Posterior cingulate gyrus (tissue), 11 donors: ENCODE results near the gene NDUFV2.
A peak's percentile ranks its signal among the peaks of the same experiment; 100 is the strongest.
"Not testable (repeated sequence)": the region's sequence is repeated elsewhere in the genome, so short reads cannot be mapped to it uniquely, and the experiment has no call there.

ENCODE experiments used
- DNase-seq, 10 donors: peaks; one replicate each; pipeline versions ENCODE4 v3.0.0 to v3.0.0-alpha.2; 2020 to 2021; ENCODE audit warnings: mixed read lengths in 3 of 10
- intact Hi-C: fragments of 100-400 bp; cut with DNase I; formaldehyde crosslinking; loops from one replicate; pipeline ENCODE4 v1.15.1; 2023

The NDUFV2 gene

DNA sequence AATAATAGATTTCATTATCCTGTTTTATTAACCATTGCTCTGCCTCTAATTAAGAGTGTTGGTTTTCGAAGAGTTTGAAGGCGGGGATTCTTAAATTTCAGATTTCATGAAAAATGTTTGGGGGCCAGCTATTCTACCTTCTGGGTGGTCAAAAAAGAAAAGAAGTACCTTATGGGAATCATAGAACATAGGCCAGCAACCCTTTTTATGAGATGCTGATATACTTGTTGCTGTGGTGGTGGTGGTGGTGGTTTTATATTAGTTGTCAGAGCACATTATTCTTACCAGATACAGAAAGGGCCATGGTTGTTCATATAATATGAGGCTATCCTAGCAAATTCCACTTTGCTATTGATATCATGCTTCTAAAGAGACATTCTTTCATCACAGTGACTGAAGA, 38.5 kb downstream of the NDUFV2 start:
- intact Hi-C loops, result no loop called here
- no peak for DNase-seq

DNA sequence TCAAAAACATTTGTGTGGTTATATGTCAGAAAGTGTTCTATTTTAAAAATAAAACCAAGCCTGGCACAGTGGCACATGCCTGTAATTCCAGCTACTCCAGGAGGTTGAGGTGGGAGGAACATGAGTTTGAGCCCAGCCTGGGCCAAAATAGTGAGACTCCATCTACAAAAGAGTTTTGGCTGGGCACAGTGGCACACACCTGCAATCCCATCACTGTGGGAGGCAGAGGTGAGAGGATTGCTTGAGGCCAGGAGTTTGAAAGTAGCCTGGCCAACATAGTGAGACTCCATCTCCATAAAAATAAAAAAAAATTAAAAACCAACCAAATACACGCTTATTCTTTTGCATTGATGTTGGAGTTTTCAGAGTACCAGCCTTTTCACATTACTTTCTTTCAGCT, 43.7 kb downstream of the NDUFV2 start:
- DNase-seq, result no peak
- intact Hi-C loops, result no loop called here

DNA sequence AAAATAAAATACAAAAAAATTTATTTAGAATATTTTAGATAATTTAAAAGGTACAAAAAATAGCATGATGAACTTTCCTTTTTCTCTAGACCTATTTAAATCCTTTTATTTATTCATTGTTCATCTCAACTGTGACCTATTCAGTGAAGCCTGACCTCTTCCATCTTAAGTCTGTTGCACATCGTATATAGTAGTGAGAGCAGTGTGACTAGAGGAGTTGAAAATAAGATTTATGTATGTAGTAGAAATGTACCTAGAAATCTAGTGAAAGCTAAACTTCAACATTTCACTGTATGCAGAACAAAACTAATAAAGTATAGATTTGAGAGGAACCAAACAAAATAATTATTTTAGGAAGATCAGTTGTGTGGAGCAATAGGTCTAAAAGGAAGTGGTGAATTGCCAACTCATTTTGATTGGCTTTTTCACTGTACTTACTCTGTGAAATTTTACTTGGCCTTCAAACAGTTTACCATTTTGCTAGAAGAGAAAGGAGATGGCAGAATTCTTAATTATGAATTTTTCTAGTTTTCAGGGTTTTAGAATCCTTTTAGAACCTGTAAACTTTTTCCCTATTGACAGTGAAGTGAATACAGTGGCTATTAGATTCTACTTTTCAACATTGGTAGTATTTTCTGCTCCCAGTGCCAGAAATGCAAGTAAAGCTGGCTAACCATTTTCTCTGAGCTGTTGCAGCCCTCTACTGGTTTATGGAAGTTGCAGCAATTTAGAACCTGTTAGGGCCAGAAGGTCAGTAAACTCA, 45.1 kb downstream of the NDUFV2 start:
- intact Hi-C loops, result loop anchor here (1.0 kb wide), 1 partner anchor 74 kb away; no protein-coding TSS in a partner anchor
- DNase-seq, result peak in 1 of 10 donors; percentile 40

DNA sequence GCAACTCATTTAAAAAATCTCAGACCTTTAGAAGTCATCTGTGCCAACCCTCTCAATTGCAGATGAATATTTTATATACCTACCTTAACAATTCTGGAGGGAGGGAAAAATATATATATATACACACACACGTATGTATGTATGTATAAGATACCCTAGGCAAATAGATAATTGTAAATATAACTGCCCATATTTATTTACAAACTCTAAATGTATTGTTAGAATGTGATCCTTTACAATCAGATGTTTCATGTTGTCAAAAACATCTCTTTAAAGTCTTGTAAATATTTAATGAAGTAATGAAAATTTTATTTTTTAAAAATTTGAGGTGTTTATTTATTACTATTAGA, 45.7 kb downstream of the NDUFV2 start:
- intact Hi-C loops, result loop anchor here (1.0 kb wide), 1 partner anchor 75 kb away; no protein-coding TSS in a partner anchor
- no peak for DNase-seq

DNA sequence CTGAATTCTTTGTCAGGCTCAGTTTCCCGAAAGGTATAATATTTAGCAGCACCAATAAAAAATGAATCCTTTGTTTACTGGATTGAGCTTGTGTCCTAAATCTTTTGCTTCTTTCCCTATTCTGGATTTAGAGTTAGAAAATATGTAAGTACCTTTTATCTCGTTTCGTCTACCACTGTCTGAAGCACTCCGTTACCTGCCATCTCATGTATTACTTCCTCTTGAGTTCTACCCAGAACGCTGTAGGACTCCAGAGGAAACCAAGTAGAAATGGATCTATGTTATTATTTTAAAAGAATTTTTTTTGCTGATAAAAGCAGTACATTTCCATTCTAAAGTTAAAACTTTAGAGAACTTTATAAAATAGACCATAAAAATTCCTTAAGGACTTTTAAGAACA, 47.6 kb downstream of the NDUFV2 start:
- intact Hi-C loops, result no loop called here
- no peak for DNase-seq

DNA sequence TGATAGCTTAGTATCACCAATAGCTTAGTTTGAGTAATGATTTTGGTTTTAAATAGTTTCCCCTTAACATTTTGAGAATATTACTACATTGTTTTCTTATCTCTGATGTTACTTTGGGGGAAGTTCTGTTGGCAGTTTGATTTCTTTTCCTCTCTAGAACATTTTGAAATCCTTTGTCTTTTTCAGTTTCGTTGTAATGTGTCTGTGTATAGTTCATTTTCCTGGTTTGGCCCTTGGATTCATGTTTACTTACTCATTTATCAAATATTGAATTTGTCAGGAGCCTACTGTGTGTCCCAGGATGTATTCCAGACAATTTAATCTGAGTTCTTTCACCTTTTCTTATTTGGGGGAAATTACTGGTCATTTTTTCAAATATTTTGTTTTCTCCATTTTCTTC, 50.8 kb downstream of the NDUFV2 start:
- DNase-seq, result no peak
- intact Hi-C loops, result no loop called here

DNA sequence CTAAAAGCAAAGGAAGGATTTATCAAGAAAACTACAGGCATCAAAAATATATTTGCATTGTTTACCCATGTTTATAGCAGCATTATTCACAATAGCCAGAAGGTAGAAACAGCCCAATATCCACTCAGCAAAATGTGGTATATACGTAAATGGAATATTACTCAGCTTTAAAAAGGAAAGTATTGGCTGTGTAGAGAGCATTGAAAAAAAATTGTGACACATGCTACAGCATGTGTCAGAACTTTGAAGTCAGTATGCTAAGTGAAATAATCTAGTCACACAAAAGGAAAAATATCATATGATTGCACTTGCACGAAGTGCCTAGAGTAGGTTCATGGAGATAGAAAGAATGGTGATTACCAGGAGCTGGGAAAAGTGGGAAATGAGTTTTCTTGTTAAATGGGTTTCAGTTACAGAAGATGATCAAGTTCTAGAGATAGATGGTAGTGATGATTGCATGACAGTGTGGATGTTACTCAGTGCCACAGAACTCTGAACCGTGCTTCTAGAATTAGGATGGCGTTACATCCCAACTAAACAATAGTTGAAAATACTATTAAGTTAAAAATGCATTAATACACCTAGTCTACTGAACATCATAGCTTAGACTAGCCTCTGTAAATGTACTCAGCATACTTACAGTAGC, 54.2 kb downstream of the NDUFV2 start:
- intact Hi-C loops, result no loop called here
- DNase-seq, result no peak

DNA sequence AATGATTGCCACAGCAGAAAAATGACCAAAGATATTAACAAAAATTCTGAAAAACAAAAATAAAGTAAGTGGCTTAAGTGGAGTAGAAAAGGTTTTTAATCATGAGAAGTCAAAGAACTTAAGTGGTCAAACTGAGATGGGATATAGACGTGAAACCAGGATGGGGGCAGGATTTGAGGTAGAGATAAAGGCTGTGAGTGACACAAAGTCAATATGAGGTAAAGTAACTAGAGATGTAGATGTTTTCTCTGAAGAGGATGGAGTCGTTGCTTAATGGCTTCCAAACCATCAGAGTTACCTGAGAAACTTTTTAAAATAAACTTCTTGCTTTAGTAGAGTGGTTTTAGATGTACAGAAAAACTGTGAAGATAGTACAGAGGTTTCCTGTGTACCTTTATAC, 55.3 kb downstream of the NDUFV2 start:
- no peak for DNase-seq
- intact Hi-C loops, result no loop called here

DNA sequence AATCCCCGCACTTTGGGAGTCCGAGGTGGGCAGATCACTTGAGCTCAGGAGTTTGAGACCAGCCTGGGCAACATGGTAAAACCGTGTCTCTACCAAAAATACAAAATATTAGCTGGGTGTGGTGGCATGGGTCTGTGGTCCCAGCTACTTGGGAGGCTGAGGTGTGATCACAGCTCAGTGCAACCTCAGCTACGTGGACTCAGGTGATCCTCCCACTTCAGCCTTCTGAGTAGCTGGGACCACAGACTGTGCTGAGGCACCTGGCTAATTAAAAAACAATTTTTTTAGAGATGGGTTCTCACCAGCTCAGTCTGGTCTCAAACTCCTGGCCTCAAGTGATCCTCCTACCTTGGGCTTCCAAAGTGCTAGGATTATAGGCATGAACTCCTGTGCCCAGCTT, 57.5 kb downstream of the NDUFV2 start:
- intact Hi-C loops, result no loop called here
- no peak for DNase-seq

DNA sequence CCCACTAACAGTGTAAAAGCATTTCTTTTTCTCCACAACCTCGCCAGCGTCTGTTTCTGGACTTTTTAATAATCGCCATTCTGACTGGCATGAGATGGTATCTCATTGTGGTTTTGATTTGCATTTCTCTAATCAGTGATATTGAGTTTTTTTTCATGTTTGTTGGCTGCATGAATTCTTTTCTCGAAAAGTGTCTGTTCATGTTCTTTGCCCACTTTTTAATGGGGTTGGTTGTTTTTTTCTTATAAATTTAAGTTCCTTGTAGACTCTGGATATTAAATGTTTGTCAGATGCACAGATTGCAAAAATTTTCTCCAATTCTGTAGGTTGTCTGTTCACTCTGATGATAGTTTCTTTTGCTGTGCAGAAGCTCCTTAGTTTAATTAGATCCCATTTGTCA, 60.2 kb downstream of the NDUFV2 start:
- intact Hi-C loops, DNase-seq: not testable (repeated sequence)

DNA sequence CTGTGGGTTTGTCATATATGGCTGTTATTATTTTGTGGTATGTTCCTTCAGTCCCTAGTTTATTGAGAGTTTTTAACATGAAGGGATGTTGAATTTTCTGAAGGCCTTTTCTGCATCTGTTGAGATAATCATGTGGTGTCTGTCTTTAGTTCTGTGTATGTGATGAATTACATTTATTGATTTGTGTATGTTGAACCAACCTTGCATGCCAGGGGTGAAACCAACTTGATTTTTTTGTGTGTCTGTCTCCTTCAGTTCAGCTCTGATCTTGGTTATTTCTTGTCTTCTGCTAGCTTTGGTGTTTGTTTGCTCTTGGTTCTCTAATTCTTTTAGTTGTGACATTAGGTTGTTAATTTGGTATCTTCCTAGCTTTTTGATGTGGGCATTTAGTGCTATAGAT, 61.6 kb downstream of the NDUFV2 start:
- DNase-seq, intact Hi-C loops: not testable (repeated sequence)

DNA sequence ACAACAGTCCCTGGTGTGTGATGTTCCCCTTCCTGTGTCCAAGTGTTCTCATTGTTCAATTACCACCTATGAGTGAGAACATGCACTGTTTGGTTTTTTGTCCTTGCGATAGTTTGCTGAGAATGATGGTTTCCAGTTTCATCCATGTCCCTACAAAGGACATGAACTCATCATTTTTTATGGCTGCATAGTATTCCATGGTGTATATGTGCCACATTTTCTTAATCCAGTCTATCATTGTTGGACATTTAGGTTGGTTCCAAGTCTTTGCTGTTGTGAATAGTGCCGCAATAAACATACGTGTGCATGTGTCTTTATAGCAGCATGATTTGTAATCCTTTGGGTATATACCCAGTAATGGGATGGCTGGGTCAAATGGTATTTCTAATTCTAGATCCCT, 63.4 kb downstream of the NDUFV2 start:
- DNase-seq, intact Hi-C loops: not testable (repeated sequence)

DNA sequence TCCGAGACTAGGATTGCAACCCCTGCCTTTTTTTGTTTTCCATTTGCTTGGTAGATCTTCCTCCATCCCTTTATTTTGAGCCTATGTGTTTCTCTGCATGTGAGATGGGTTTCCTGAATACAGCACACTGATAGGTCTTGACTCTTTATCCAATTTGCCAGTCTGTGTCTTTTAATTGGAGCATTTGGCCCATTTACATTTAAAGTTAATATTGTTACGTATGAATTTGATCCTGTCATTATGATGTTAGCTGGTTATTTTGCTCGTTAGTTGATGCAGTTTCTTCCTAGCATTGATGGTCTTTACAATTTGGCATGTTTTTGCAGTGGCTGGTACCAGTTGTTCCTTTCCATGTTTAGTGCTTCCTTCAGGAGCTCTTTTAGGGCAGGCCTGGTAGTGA, 67.0 kb downstream of the NDUFV2 start:
- intact Hi-C loops, result not testable (repeated sequence)

DNA sequence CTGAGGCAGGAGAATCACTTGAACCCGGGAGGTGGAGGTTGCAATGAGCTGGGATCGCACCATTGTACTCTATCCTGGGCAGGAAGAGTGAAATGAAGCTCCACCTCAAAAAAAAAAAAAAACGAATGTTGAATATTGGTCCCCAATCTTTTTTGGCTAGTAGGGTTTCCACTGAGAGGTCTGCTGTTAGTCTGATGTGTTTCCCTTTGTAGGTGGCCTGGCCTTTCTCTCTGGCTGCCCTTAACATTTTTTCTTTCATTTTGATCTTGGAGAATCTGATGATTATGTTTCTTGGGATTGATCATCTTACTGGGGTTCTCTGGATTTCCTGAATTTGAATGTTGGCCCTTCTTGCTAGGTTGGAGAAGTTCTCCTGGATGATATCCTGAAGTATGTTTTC, 69.4 kb downstream of the NDUFV2 start:
- intact Hi-C loops, DNase-seq: not testable (repeated sequence)

More for the DNA sequence above, 67.0 kb downstream of the NDUFV2 start:
- not testable (repeated sequence) for DNase-seq

DNA sequence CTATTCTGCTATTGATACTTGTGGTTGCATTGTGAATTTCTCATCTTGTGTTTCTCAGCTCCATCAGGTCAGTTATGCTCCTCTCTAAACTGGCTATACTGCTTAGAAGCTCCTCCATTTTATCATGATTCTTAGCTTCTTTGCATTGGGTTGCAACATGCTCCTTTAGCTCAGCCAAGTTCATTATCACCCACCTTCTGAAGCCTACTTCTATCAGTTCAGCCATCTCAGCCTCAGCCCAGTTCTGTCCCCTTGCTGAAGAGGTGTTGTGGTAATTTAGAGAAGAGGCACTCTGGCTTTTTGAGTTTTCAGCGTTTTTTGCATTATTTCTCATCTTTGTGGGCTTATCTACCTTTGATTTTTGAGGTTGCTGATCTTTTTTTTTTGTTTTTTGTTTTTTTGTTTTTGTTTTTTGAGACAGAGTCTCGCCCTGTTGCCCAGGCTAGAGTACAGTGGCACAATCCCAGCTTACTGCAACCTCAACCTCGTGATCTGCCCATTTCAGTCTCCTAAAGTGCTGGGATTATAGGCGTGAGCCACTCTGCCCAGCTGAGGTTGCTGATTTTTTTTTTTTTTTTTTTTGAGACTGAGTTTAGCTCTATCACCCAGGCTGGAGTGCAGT, 70.1 kb downstream of the NDUFV2 start:
- no peak for DNase-seq
- intact Hi-C loops, result no loop called here

DNA sequence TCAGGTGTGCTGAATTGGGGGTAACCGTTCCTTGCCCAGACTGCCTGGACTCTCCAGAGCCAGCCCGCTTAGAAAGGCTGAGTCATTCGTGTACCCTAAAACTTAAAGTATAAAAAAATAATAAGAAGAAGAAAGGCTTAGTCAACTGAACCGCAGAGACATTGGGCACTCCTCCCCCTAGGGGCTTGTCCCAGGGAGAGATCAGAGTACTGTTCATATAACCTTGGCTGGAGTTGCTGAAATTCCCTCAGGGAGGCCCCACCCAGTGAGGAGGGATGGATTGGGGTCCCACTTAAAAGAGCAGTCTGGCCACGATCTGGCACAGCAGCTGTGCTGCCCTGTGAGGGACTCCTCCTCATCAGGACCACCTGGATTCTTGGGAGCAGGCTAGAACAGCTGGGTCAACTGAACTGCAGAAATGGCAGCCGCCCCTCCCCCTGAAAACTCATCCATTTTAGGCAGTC, 71.3 kb downstream of the NDUFV2 start:
- DNase-seq, result no peak
- intact Hi-C loops, result no loop called here

DNA sequence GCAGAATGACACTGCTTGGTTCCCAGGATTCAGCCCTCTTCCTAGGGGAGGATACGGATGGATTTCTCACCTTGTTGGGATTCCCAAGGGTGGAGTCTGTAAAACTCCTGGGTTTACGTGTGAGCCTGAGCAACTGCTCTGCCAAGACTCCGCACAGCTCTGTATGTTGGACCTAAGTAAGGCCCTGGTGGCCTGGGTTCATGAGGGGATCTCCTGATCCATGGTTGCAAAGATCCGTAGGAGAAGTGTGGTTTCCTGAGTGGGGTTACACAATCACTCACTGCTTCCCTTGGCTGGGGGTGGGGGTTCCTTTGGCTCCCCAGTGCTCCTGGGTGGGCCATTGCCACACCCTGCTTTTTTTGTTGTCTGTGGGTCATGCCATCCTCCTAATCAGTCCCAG, 71.8 kb downstream of the NDUFV2 start:
- intact Hi-C loops, result no loop called here
- no peak for DNase-seq

DNA sequence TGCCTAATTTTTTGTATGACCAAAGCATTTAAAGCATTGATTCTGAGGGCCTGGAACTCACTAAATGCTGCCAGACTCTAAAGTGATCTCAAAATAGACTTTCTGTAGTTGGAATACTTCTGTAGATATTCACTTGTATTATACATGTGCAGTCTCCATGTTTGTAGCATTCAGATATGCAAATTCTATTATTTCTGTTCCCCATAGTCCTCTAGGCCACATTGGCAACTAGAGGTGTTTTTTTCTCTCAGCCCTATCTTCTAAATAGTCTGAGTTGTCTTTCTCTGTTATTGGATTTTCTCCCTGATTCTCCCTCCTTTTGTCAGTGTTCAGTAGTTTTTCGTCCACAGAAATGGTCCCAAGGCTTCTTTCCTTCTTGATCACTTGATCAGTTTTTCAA, 72.6 kb downstream of the NDUFV2 start:
- intact Hi-C loops, result no loop called here

DNA sequence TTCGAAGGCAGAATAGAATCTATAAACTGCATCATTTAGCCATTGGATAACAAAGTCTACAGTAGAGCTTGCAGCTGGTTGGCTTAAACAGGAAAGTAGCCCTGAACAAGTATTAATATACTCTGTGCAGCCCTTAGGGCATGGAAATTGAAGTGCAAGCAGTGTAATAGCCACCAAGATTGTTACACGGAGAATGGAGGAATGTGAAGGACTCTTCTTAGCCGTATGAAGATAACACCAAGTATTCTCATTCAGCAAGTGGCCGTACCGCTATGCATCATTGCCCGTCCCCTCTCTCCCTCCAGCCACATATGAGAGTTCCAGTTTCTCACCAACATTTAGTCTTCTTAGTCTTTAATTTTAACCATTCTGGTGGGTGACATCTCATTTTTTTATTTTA, 74.5 kb downstream of the NDUFV2 start:
- intact Hi-C loops, result no loop called here

More for the DNA sequence above, 72.6 kb downstream of the NDUFV2 start:
- no peak for DNase-seq

DNA sequence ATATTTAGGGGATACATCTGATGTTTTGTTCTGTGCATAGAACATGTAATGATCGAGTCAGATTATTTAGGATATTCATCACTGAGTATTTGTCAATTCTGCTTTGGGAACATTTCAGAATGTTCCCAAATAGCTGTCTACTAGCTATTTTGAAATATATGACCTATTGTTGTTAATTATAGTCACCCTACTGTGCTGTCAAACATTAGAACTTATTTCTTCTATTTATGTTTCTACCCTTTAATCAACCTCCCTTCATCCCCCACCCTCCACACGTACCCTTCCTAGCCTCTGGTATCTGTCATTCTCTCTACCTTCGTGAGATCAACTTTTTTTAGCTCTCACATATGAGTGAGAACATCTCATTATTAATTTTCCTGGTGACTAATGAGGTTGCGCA, 75.0 kb downstream of the NDUFV2 start:
- intact Hi-C loops, result no loop called here
- no peak for DNase-seq

More for the DNA sequence above, 74.5 kb downstream of the NDUFV2 start:
- no peak for DNase-seq

DNA sequence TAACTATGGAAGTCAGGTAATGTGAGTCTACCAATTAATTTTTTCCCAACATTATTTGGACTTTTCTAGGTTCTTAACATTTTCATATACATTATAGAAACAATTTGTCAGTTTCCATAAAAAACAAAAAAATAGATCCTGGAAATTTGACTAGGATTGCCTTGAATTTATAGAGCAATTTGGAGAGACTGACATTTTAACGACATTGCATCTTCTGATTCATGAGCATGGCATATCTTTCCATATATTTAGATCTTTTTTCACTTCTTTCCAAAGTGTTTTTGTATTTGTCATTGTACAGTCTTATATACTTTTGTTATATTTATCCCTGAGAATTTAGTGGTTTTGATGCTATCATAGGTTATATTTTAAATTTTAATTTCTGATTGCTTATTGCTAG, 76.1 kb downstream of the NDUFV2 start:
- intact Hi-C loops, result no loop called here
- no peak for DNase-seq

DNA sequence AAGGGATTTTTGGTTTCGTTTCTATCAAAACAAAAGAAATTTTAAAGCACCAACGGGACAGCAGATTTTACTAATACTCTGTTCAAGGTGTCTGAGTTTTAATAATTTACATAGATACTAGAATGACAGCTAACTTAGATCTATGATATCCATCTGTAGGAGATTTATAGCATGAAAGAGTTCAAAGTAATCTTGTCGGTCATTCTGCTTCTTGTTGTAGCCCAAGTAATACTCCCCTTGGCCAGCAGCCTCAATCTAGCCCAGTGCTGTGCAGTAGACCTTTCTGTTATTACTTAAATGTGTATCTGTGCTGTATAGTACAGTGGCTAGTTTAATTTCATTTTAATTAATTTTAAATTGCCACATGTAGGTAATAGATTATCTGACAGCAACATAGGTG, 78.8 kb downstream of the NDUFV2 start:
- intact Hi-C loops, result no loop called here
- no peak for DNase-seq
